Occipital lobe (tissue), 2 donors: ENCODE results near the gene FAM180B. TPM values are rescaled to one million over a fixed set of nuclear protein-coding genes. Genes with fewer than 3 reads are reported as not detected.
"Not testable (repeated sequence)": the region's sequence is repeated elsewhere in the genome, so short reads cannot be mapped to it uniquely, and the experiment has no call there.

Source experiments
- DNase-seq: peaks from one replicate; lab custom pipeline; 2025; lab: John Stamatoyannopoulos, UW
- total RNA-seq: library from RNA; depleted of rRNA; stranded (reverse); fragments of >200 nt; gene quantifications from one replicate; pipeline ENCODE4 v1.2.3, GENCODE V29; 2014

FAM180B gene
- total RNA-seq, 1 donor from 2014 or later: 0.16 TPM

DNA sequence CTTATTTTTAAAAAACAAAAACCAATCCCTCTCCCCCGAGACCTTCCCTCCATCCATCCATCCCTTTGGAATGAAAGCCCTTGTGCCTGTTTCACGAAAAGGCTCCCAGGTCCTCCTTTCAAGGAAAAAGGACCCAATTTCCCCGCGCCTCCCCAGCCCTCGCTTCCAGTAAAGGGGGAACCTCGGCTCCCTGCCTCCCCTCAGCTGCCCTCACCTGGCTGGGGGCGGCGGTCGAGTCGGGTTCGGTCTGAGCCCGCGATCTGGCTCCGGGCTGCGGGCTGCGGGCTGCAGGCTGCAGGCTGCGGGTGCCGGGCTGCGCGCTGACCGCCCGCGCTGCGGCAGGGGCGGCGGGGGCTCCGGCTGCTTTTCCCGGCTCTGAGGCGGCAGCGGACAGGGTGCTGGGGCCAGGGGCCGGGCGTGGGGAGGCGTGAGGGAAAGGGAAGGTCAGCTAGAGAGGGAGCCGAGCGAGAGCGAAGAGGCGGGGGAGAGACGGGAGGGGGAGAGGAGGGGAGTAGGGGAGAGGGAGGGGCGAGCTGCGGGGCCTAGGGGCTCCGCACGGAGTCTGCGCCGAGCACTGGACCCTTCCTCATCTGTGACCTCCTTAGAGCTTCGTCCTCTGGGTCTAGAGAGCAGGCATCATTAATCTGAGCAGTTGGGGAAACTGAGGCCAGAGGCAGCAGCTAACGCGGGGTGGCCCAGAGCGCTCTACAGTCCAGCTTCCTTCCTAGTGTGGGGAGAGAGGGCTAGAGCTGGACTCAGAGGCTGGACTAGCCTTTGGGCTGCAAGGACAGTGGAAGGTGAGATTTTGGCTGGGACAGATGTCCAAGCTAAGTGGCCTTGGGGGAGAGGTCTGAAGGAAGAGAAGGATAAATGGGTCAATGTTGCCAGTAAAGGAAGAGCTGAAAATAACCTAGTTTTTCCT is 7.7 kb downstream of the FAM180B start, which contains the start of gene C1QTNF4:
TSS of gene C1QTNF4 (minus strand) at position 478 of the 922 bp plus-strand sequence. CDS start 3,601 bp downstream, outside the sequence.
- no peak for DNase-seq

DNA sequence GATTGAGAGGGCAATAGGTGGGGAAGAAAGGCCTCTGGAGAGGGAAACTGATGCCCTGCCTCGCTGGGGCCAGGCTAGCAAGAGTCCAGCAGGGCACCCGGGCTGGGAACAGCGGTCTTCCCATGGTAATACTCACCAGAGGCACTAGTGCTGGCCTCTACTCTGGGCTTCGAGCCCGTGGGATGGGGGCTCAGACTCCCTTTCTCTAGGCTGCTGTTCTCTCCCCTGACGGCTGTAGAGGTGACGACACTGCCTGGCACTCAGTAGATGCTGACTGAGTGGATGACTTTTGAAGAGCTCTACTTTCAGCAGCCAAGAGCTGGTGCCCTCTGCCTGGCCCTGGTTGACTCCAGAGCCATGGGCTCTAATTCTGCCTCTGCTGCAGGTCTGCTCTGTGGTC is 8.6 kb downstream of the FAM180B start:
- DNase-seq: no peak

DNA sequence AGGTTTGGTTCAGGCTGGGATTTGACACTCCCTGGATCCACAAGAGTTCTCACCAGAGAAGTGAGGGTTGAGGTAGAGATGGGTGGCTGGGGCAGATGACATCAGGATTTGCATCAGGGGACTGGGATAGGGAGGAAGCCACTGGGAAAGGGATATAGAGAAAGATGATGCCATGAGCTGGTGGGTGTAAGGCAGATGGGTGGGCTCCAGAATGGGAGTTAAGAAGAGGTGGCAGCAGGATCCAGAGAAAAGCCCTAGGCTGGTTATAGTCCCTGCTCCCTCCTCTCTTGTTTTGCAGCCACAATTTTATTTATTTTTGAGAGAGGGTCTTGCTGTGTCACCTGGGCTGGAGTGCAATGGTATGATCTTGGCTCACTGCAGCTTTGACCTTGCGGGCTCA is 9.5 kb downstream of the FAM180B start:
- DNase-seq: no peak

DNA sequence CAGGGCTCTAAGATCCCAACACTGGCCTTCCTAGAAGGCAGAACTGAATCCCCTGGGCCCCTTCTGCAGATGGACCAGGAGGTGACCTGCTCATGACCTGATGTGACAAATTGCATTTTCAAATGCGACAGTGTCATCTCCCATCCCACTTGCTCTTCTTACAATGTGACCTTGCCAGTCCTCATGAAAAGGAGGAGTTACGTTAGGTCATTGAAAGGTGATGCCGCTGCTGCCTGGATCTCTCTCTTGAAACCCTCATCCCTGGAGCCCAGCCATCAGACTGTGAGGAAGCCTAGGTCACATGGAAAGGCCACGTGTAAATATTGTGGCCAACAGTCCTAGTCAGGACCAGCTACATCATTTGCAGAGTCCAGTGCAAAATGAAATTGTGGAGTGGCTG is 13.4 kb downstream of the FAM180B start:
- no peak for DNase-seq

DNA sequence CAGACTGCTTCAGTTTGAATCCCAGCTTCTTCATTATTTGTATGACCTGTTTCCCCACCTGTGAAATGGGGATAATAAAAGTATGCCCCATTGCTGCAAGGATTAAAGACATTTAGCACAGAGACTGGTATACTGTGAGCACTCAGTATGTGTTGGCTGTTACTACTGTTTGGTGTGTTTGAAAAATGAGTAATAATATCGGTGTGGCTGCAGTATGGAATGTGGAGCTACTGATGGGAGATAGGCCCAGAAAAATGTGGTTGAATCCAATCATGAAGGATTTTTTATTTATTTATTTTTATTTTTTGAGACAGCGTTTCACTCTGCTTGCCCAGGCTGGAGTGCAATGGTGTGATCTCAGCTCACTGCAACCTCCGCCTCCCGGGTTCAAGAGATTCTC is 16.8 kb downstream of the FAM180B start:
- no peak for DNase-seq

DNA sequence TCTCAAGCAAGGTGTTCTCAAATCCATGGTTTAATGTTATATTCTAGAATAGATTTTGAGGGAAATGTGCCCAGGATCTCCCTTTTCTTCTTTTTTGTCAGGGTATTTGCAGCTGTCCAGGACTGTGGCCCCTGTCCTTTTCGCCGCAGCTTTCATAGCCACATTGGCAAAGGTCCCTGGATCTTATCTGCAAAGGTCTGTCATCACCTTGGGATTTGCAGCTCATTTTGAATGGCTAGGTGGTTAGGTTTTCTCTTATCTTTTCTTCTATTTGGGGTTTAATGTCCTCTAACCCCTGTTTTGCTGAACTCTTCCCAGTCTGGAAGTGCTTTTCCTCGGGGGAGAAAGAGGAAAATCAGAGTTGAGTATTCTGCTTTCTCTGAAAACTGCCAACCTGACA is 19.4 kb downstream of the FAM180B start:
- DNase-seq: no peak

DNA sequence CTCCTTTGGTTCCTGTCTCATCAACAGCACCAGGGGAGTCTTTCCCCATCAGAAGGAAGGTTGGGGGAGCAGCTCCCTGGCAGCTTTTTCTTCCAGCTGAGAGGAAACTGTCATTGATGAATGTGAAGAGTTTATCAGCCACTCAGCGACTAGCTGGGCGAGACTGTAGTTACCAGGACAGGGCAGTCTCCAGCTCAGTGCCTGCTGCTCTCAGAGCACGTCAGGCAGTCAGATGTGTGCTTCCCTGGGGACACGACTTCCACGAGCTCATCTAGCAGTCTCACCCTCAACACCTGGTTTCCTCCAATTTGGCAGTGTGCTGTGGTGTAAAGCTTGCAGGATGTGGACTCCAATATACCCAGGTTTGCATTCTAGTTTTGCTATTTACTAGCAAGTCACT is 20.3 kb downstream of the FAM180B start:
- no peak for DNase-seq

DNA sequence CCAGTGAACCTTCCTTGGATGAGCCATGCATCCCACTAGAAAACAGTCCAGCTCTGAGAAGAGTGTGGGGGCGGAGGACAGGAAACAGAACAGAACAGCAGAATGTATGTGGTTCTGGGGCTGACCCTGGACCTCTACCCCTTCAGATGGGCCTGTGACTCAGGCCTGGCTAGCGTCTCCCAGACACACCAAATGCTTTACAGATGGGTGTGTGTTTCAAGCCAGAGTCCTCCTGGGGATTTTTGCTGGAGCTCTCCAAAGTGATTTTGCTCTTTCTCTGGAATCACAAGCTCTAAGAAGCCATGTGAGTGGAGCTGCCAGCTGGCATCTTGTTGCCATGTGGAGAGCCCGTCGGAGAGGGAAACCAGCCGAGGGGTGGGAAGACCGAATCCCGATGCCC is 20.9 kb downstream of the FAM180B start:
- no peak for DNase-seq

DNA sequence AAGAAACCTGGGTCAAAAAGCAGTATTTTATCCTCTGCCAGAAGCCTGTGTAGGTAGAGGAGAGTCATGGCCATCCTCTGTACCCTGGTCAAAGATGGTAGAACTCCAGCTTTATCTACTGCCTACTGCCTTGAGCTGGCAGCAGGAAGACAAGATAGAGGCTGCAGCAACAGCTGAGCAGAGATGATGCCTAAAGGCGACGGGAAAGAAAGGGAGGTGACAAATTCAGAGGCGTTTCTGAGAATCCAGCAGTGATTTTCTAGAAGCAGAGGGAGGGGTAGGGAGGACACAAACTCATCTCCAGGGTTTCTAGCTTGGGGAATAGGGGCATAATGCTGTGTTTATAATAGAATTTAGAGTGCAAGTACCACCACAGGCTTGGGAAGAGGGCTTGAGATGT is 23.2 kb downstream of the FAM180B start:
- DNase-seq: no peak

DNA sequence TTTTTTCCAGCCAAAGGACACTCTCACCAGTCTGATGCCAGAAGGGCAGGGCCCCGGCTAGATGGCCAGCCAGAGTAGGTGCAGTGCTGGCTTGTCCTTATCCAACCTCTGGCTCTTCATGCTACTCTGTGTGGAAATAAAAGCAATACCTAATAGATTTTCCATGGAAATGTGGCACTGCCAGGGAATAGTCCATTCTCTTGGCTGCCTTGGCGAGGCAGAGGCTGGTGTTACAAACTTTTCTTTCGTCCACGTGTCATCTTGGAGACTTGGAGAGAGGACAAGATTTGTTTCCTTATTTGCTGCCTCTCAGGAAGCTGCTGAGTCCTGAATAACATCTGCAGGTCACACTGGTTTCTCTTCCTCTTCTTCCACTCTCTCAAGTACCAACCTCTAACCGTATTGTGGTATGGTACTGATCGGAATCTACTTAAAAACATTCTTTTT is 24.9 kb downstream of the FAM180B start:
- no peak for DNase-seq

DNA sequence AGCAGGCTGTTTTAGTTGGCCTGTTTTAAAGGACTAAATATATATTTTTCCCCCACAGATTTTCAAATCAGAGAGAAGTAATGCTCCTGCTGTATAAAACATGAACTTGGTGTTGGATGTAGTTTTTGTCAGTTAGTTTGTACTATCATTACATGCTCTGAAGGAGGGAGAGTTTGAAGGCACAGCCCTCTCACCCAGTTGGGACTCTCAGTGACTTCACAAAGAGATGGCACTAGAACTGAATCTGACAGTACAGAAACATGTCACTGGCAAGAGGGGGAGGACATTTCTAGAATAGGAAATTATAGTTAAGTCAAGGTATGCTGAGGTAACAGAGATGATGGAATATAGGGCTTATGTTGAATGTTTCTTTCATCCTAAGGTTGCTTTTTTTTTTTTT is 28.8 kb downstream of the FAM180B start:
- no peak for DNase-seq

DNA sequence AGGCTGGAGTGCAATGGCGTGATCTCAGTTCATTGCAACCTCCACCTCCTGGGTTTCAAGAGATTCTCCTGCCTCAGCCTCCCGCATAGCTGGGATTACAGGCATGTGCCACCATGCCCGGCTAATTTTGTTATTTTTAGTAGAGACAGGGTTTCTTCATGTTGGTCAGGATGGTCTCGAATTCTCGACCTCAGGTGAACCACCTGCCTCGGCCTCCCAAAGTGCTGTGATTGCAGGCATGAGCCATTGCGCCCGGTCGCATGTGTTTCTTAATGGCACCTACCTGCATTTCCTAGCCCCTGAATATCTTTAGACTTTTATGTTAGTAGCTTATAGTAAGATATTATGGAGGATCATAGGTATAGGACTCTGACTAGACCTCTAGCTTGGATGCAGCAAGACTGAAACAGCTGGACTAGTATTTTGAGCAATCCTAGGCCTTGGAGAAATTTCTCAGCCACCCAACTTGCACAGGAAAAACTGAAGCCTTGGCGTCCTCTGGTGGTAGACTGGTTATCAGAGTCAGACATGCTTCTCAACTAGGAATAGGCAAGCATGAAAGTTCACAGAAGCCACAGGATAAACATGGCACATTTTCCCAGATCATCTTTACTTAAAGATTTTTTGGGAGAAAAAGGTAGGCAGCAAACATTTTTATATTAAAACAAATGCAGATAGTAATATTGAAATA is 30.4 kb downstream of the FAM180B start:
- DNase-seq: peak; percentile 65

DNA sequence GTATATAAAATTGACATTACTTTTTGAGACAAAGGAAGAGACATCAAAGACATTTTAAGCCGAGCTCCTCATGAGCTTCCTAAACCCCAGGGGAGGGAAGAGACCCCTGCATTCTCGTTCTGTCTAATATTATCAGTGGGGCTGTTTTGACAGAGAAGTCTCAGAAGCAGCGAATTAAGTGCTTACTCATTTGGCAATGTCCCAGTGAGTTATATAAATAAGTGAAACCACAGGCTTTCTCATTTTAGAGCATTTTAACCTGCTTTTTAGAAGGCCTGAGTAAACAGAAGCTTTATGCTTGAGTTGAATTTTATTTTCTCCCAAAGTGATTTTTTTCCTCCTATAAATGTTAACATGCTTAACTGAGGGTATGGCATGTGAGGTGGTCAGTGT is 30.9 kb downstream of the FAM180B start:
- DNase-seq: no peak

DNA sequence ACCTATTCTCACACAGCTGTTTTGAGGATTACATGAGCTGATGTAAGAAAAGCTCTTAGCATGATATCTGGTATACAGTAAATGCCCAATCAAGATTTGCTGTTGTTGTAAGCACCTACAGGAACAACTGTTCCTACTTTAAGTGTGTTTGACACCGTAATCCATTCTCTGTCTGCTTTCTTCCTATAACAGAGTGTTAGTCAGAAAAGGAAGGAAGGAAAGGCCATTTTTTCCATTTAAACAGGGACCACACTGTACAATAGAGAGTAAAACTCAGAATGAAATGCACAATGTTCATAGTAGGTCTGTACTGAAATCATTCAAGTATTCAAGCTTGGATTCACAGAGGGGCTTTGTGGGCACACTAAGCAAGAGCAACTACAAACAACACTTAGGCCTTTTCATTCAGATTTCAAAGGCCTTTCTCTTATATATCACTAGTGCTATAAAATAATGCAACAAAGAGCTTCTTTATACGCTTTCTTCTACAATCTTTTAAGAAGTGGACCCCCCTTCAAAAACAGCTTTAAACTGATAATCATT is 34.4 kb downstream of the FAM180B start:
- DNase-seq: no peak

DNA sequence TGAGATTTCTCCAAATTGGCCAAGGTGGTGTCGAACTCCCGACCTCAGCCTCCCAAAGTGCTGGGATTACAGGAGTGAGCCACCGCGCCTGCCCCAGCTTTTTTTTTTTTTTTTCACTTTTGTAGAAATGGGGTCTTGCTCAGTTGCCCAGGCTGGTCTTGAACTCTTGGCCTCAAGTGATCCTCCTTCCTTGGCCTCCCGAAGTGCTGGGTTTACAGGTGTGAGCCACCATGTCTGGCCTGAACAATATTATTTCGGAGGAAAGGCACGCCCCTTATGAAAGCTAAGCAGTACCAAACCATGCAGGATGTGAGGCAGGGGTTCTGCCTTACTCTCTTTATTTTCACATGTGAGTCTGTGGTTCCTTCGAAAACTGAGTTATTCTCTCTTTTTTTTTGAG is 39.8 kb downstream of the FAM180B start:
- no peak for DNase-seq

DNA sequence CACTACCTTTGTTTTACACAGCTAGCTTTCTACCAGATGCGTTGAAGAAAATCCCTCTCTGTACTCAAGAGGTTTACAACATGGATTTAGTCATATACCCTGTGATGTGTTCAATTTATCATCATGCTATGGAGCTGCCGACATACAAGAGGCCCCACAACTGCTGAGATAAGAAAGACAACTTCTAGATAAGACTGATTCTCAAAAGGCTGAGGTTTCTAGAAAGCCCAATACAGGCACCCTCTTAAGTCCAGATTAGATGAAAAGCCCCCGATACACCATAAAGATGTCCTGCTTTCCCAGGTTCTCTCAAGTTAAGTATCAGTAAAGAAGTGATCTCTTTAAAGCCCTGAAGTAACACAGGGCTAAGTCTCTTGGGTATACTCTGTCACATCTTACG is 41.5 kb downstream of the FAM180B start:
- DNase-seq: no peak

DNA sequence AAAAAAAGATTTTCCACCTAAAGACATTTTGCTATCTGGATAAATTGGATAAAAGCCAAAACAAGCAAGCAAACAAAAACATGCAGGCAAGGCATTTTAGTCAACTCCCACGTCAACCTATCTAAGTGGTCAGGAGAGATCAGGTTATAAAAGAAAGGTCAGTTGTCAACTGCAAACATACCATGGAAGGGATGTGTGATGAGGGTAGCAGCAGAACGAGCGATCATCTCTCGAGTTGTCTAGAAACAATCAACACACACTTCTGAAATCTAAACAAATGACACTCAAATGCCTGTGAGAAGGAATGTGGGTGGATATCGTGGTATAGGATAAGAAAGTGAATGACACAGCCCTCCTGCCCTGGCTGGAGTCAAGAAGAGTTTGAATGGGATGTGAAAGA is 45.0 kb downstream of the FAM180B start:
- DNase-seq: no peak

DNA sequence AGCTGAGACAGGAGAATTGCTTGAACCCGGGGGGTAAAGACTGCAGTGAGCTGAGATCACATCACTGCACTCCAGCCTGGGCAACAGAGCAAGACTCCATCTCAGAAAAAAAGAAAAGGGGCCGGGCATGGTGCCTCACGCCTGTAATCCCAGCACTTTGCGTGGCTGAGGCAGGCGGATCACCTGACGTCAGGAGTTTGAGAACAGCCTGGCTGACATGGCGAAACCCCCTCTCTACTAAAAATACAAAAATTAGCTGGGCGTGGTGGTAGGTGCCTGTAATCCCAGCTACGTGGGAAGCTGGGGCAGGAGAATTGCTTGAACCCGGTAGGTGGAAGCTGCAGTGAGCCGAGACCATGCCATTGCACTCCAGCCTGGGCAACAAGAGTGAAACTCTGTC is 49.9 kb downstream of the FAM180B start:
- not testable (repeated sequence) for DNase-seq
